Vagina (tissue), 2 donors: ENCODE measurements around the gene PACS2.

Experiments used
- CTCF ChIP-seq, 3 experiments: fragments of 450-650 bp in 2 of 3; fragments of 200-600 bp in 1 of 3; sonication (generic) in 1 of 3; IDR thresholded peaks; one replicate each; pipeline ENCODE4 v1.5.1; 2017 to 2019; ENCODE audit warnings: antibody characterized with exemption in 3 of 3, mild to moderate bottlenecking in 2 of 3, moderate library complexity in 2 of 3
- POLR2A ChIP-seq, 2 donors: fragments of 450-650 bp; IDR thresholded peaks; one replicate each; pipeline ENCODE4 v1.6.1; 2017; ENCODE audit warnings: antibody characterized with exemption in 2 of 2, mild to moderate bottlenecking in 2 of 2, moderate library complexity in 2 of 2
- POLR2AphosphoS5 ChIP-seq, 2 donors: sonication (generic); formaldehyde crosslinking; IDR thresholded peaks; one replicate each; pipeline ENCODE4 v1.9.0; 2017; ENCODE audit warnings: antibody characterized with exemption in 2 of 2, mild to moderate bottlenecking in 2 of 2, low read depth in 1 of 2; ENCODE audit not compliant: insufficient read depth in 1 of 2

GRCh38 chr14:105271224-105271890 lies 43.2 kb upstream of the PACS2 start:
- TF ChIP-seq CTCF (IDR thresholded peaks at IDR 0.05): no peak
- TF ChIP-seq POLR2AphosphoS5 (IDR thresholded peaks at IDR 0.05; ENCODE audit: insufficient read depth in 1 of 2, low read depth in 1 of 2): no peak
- TF ChIP-seq POLR2A (IDR thresholded peaks at IDR 0.05): no peak
